ENCODE results near the gene PSMA5. TPM values are rescaled to one million over a fixed set of nuclear protein-coding genes. Genes with fewer than 3 reads are reported as not detected.

The PSMA5 gene
- total RNA-seq, 2 experiments from 2014 or later = 192 to 210 TPM

DNA sequence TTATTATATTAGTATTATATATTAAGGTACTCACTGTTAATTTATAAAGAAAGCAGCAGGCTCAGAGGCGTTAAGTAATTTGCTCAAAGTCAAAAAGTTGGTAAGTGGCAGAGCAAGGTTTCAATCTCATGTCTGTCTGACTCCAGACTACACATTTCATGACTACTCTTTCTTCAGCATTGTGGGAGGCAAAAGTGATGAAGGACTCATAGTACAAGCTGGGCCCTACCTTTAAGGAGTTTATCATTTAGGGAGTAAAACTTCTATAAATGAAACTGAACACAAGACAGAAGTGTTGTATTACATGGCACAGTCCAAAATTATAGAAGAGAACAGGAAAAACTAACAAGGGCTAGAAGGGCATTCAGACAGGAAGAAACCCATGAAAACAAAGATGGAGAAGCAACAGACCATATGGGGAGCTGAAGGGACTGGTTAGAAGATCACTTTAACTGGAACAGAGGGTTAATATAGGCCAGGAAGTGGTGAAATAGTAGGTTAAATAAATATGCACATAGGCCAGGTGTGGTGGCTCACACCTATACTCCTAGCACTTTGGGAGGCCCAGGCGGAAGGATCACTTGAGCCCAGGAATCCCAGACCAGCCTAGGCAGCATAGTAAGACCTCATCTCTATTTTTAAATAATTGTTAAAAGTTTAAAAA is 40.1 kb downstream of the PSMA5 start:
- Mint-ChIP-seq H3K27ac (no peak overlapping the region), H3K27me3 (peaks cover 10% of the 10 kb centered on the region), H3K4me3 (no peak overlapping the region), H3K36me3 (ENCODE audit: low read depth) (no peaks in the 10 kb centered on the region), H3K4me1 (ENCODE audit: low read depth) (peaks cover 7% of the 10 kb centered on the region), H3K9me3 (no peaks in the 10 kb centered on the region)
- ATAC-seq (no peak), DNase-seq (no peak)
- intact Hi-C loops (cut with micrococcal nuclease) = no loop called here
- ChIA-PET POLR2A (no interaction called here), CTCF (interaction anchor here (0.9 to 11.3 kb wide), 2 partner anchors 13 to 146 kb away, joined by 3 to 56 read pairs; partner anchors contain the start of gene SORT1)
- no peak for TF ChIP-seq CTCF (IDR thresholded peaks at IDR 0.05)

DNA sequence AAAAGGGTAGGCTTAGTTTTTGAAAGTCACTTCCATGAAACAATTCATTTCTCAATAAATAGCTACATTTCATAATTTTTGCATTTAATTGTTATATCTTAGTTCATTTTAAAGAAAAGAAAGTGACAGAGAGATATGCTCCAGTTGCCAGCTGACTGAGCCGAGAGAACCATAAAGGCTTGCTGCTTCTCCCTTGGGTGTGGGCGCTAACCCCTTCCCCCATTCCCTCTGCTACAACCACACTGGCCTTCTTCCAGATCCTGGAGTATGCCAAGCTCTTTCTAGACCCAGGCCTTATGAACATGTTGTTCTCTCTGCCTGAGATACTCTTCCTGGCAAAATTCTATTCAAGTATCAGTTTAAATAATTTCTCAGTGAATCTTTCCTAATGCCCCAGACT is 40.8 kb downstream of the PSMA5 start:
- peaks cover 7% of the 10 kb centered on the region for H3K4me1 Mint-ChIP-seq (ENCODE audit: low read depth)
- H3K4me3 Mint-ChIP-seq = no peak overlapping the region
- intact Hi-C loops (cut with micrococcal nuclease) = no loop called here
- TF ChIP-seq CTCF (IDR thresholded peaks at IDR 0.05) = no peak
- H3K27me3 Mint-ChIP-seq = peaks cover 10% of the 10 kb centered on the region
- DNase-seq (no peak), ATAC-seq (no peak)
- CTCF ChIA-PET = interaction anchor here (1.5 to 11.3 kb wide), 2 partner anchors 14 to 15 kb away, joined by 3 to 56 read pairs; partner anchors contain the start of gene SORT1
- H3K27ac Mint-ChIP-seq = no peak overlapping the region
- no peaks in the 10 kb centered on the region for H3K9me3 Mint-ChIP-seq
- POLR2A ChIA-PET = no interaction called here
- H3K36me3 Mint-ChIP-seq (ENCODE audit: low read depth) = no peaks in the 10 kb centered on the region

DNA sequence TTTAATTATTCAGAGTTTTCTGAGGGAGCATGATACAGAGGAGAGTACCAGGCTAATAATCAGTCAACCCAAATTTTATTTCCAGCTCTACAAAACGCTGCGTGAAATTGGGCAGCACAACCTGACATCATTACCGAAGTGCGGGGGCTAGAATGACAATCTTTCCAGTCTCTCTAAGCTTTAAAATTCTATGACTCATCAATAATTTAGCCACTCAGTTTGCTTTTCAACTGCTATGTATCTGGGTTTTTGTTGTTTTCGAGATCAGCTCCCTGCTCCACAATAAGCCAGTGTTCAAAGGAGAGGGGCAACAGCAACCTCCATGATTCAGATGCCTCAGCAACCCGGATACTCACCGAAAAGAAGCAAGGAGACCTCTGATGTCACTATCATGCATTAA is 42.4 kb downstream of the PSMA5 start:
- no peak for TF ChIP-seq CTCF (IDR thresholded peaks at IDR 0.05)
- CTCF ChIA-PET = interaction anchor here (1.6 to 11.3 kb wide), 2 partner anchors 12 to 16 kb away, joined by 5 to 56 read pairs; partner anchors contain the start of gene SORT1
- no peak for DNase-seq
- ATAC-seq = no peak
- Mint-ChIP-seq H3K27ac (no peak overlapping the region), H3K9me3 (no peaks in the 10 kb centered on the region), H3K4me3 (no peak overlapping the region), H3K27me3 (peaks cover 2% of the 10 kb centered on the region), H3K36me3 (ENCODE audit: low read depth) (no peaks in the 10 kb centered on the region), H3K4me1 (ENCODE audit: low read depth) (no peaks in the 10 kb centered on the region)
- intact Hi-C loops (cut with micrococcal nuclease) = no loop called here
- POLR2A ChIA-PET = no interaction called here

DNA sequence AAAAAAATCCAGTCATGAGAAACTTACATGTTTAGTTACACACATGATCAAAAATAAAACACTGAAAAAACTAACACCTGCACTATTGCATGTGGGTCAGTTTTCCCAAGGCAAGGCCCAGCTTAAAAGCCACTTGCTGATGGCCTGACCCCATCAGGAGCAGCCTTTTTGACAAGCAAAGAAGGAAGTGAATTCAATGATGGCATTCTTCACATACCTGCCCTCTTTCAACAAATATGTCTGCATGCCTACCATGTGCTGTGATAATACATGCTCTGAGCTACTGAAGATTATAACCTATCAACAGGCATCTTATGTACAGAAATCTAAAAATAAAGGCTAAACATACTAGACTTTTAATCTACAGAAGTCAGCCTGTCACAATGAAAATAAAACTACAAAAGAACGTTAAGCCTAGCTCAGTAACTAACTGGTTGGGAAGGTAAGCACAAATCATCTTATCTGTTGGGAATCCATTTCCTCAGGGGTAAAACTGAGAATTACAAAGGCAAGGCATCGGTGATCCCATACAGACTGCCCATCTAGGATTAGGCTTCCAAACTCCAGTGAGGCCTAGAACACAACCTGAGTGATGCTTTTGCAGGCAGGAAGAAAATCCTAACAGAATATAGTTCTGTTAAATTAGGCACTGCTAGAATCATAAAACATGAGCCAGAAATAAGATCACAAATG is 43.0 kb downstream of the PSMA5 start:
- ChIA-PET CTCF (interaction anchor here (1.6 to 11.3 kb wide), 2 partner anchors 12 to 16 kb away, joined by 5 to 56 read pairs; partner anchors contain the start of gene SORT1), POLR2A (no interaction called here)
- Mint-ChIP-seq H3K27me3 (no peaks in the 10 kb centered on the region), H3K27ac (no peak overlapping the region), H3K36me3 (ENCODE audit: low read depth) (no peaks in the 10 kb centered on the region), H3K4me3 (no peak overlapping the region), H3K9me3 (no peaks in the 10 kb centered on the region), H3K4me1 (ENCODE audit: low read depth) (no peaks in the 10 kb centered on the region)
- no peak for ATAC-seq
- intact Hi-C loops (cut with micrococcal nuclease) = no loop called here
- no peak for DNase-seq
- no peak for TF ChIP-seq CTCF (IDR thresholded peaks at IDR 0.05)

DNA sequence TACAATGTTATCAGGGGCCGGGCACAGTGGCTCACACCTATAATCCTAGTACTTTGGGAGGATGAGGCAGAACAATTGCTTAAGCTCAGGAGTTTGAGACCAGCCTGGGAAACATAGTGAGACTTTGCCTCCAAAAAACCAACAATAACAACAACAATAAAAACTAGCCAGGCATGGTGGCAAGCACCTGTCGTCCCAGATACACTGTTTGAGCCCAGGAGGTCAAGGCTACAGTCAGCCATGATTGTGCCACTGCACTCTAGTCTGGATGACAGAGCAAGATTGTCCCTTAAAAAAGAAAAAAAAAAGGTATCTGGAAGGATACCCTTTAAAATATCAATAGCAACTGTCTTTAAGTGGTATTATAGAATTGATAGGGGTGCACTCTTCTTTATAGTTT is 44.7 kb downstream of the PSMA5 start:
- H3K27me3 Mint-ChIP-seq = no peaks in the 10 kb centered on the region
- intact Hi-C loops (cut with micrococcal nuclease) = no loop called here
- ATAC-seq (no peak), DNase-seq (no peak)
- CTCF ChIA-PET = interaction anchor here (0.6 to 11.3 kb wide), 4 partner anchors 10 to 306 kb away, joined by 3 to 56 read pairs (median 3); partner anchors contain the start of genes GSTM1 and SORT1
- H3K4me1 Mint-ChIP-seq (ENCODE audit: low read depth) = no peaks in the 10 kb centered on the region
- POLR2A ChIA-PET = no interaction called here
- TF ChIP-seq CTCF (IDR thresholded peaks at IDR 0.05) = no peak
- H3K36me3 Mint-ChIP-seq (ENCODE audit: low read depth) = no peaks in the 10 kb centered on the region
- no peak overlapping the region for H3K27ac Mint-ChIP-seq
- no peaks in the 10 kb centered on the region for H3K9me3 Mint-ChIP-seq
- no peak overlapping the region for H3K4me3 Mint-ChIP-seq
